Endothelial cell of umbilical vein (primary cell): ENCODE data around the gene EML6. TPM values are rescaled to one million over a fixed set of nuclear protein-coding genes. Genes with fewer than 3 reads are reported as not detected.

Experiments
- BruUV-seq: library from RNA; stranded (reverse); fragments of 400-500 nt; replicated peaks from 2 replicates; lab custom pipeline; 2021; lab: Mats Ljungman, UMichigan
- CTCF ChIA-PET: fragments of 300-600, 350-600 bp; sonication (Branson Sonifier 250); formaldehyde crosslinking; loops from one replicate; lab custom pipeline; 2021; ENCODE audit warnings: antibody characterized with exemption, inconsistent platforms; lab: Charles Lee
- POLR2A ChIA-PET: fragments of 300-600, 350-600 bp; sonication (Branson Sonifier 250); formaldehyde crosslinking; loops from one replicate; lab custom pipeline; 2021; ENCODE audit warnings: antibody characterized with exemption, inconsistent platforms; lab: Charles Lee
- DNase-seq: peaks from one replicate; pipeline ENCODE4 v3.0.0-alpha.2; 2011; ENCODE audit warnings: low read depth, low spot score
- FAIRE-seq: peaks from 2 replicates; lab custom pipeline; 2011; peaks lifted over from hg19 to GRCh38; lab: Jason Lieb, UNC
- H2AFZ ChIP-seq: 2 replicates; pipeline ENCODE4 v1.6.0; 2012; ENCODE audit warnings: low read depth, low read length, control low read depth, inconsistent platforms
- H3K27ac ChIP-seq: 2 replicates; pipeline ENCODE4 v1.5.1; 2011; ENCODE audit warnings: low read depth, mild to moderate bottlenecking, control low read depth, low read length, moderate library complexity; ENCODE audit not compliant: insufficient read depth
- H3K27me3 ChIP-seq, 2 experiments: 2 replicates each; pipeline versions ENCODE4 v1.6.0 to v1.6.1; 2011; ENCODE audit warnings: low read length in 2 of 2, mixed read lengths in 1 of 2; ENCODE audit not compliant: control insufficient read depth in 2 of 2, insufficient read depth in 2 of 2
- H3K36me3 ChIP-seq, 2 experiments: 2 replicates in 1 of 2; 3 replicates in 1 of 2; pipeline ENCODE4 v1.5.1; 2011; ENCODE audit warnings: low read length in 2 of 2, mild to moderate bottlenecking in 1 of 2, moderate library complexity in 1 of 2; ENCODE audit not compliant: control insufficient read depth in 2 of 2, insufficient read depth in 2 of 2; ENCODE audit errors: extremely low read depth in 1 of 2
- H3K4me1 ChIP-seq: 3 replicates; pipeline ENCODE4 v1.5.1; 2011; ENCODE audit warnings: mild to moderate bottlenecking, low read length; ENCODE audit not compliant: control insufficient read depth, insufficient read depth; ENCODE audit errors: extremely low read depth
- H3K4me2 ChIP-seq: 2 replicates; pipeline ENCODE4 v1.6.1; 2011; ENCODE audit warnings: low read length, control low read depth, mixed read lengths; ENCODE audit not compliant: insufficient read depth
- H3K4me3 ChIP-seq, 3 experiments: fragments of 200-600 bp in 1 of 3; sonication (generic), shearing (Covaris generic) in 1 of 3; replicated peaks in 1 of 3; 2 replicates each; pipeline ENCODE4 v1.5.1; 2011 to 2016; ENCODE audit warnings: control low read depth in 3 of 3, low read length in 3 of 3, mild to moderate bottlenecking in 2 of 3, inconsistent platforms in 1 of 3, low read depth in 1 of 3, moderate library complexity in 1 of 3; ENCODE audit not compliant: insufficient read depth in 1 of 3
- H3K79me2 ChIP-seq: 2 replicates; pipeline ENCODE4 v1.6.0; 2012; ENCODE audit warnings: low read length, inconsistent platforms; ENCODE audit not compliant: control insufficient read depth, insufficient read depth
- H3K9ac ChIP-seq: replicated peaks from 2 replicates; pipeline ENCODE3; 2011; ENCODE audit warnings: low read length, control low read depth; ENCODE audit not compliant: insufficient read depth; ENCODE audit errors: extremely low read depth
- H3K9me1 ChIP-seq: replicated peaks from 3 replicates; pipeline ENCODE4 v1.6.0; 2011; ENCODE audit warnings: mild to moderate bottlenecking, low read length; ENCODE audit not compliant: control insufficient read depth, insufficient read depth; ENCODE audit errors: extremely low read depth
- H3K9me3 ChIP-seq: replicated peaks from 2 replicates; pipeline ENCODE4 v1.5.1; 2012; ENCODE audit warnings: low read length, inconsistent platforms; ENCODE audit not compliant: control insufficient read depth, insufficient read depth
- H4K20me1 ChIP-seq: replicated peaks from 2 replicates; pipeline ENCODE3; 2011; ENCODE audit warnings: mild to moderate bottlenecking, low read length; ENCODE audit not compliant: control insufficient read depth, insufficient read depth; ENCODE audit errors: extremely low read depth
- CTCF ChIP-seq, 2 donors: IDR thresholded peaks; 1 replicate in 1 of 2; 2 replicates in 1 of 2; pipeline ENCODE4 v1.5.1; 2011; ENCODE audit warnings: low read length in 2 of 2, mild to moderate bottlenecking in 2 of 2, moderate library complexity in 2 of 2, control low read depth in 1 of 2, inconsistent platforms in 1 of 2, low read depth in 1 of 2; ENCODE audit not compliant: insufficient read depth in 1 of 2; ENCODE audit errors: extremely low read depth in 1 of 2
- EZH2 ChIP-seq: IDR thresholded peaks from 2 replicates; pipeline ENCODE4 v1.6.1; 2012; ENCODE audit warnings: borderline replicate concordance, low read depth, mild to moderate bottlenecking, moderate library complexity, low read length, inconsistent platforms; ENCODE audit not compliant: severe bottlenecking
- FOS ChIP-seq: IDR thresholded peaks from 2 replicates; pipeline ENCODE4 v1.6.1; 2011; ENCODE audit warnings: mild to moderate bottlenecking, low read length, moderate library complexity, borderline replicate concordance; ENCODE audit not compliant: insufficient read depth
- GATA2 ChIP-seq: IDR thresholded peaks from 2 replicates; pipeline ENCODE4 v1.7.0; 2011; ENCODE audit warnings: low read depth, mild to moderate bottlenecking, moderate library complexity, mixed read lengths, low read length; ENCODE audit not compliant: insufficient read length, insufficient read depth
- JUN ChIP-seq: IDR thresholded peaks from 2 replicates; pipeline ENCODE4 v1.6.1; 2011; ENCODE audit warnings: borderline replicate concordance, low read depth; ENCODE audit not compliant: insufficient read length, insufficient read depth
- MAX ChIP-seq: IDR thresholded peaks from 2 replicates; pipeline ENCODE4 v1.6.1; 2011; ENCODE audit not compliant: insufficient read depth, insufficient read length
- MYC ChIP-seq: IDR thresholded peaks from one replicate; pipeline ENCODE4 v1.6.1; 2011; ENCODE audit warnings: mild to moderate bottlenecking, low read depth, low read length
- POLR2A ChIP-seq: IDR thresholded peaks from 2 replicates; pipeline ENCODE4 v1.6.1; 2012; ENCODE audit warnings: low read depth, mild to moderate bottlenecking, control low read depth, low read length
- POLR2AphosphoS5 ChIP-seq: IDR thresholded peaks from 2 replicates; pipeline ENCODE4 v1.6.1; 2012; ENCODE audit warnings: low read depth, mild to moderate bottlenecking, control low read depth, low read length, moderate library complexity; ENCODE audit not compliant: insufficient read depth
- dilution Hi-C: fragments of 300-500 bp; cut with MboI; formaldehyde crosslinking; loops from one replicate; pipeline ENCODE4 v1.15.0; 2019; ENCODE audit warnings: low sequenced_read_pairs; ENCODE audit not compliant: extremely low pct_ligation_motif_present
- intact Hi-C: fragments of 100-400 bp; cut with micrococcal nuclease; formaldehyde crosslinking; loops from one replicate; pipeline ENCODE4 v1.10.0; 2022
- polyA plus RNA-seq, 4 experiments: library from polyadenylated mRNA; depleted of rRNA in 3 of 4; stranded (reverse) in 3 of 4; unstranded in 1 of 4; fragments of >200 nt; gene quantifications; 2 replicates each; pipeline versions ENCODE4 v1.2.1 to v1.2.3, GENCODE V29; 2011 to 2012; ENCODE audit warnings: missing spikeins in 1 of 4
- total RNA-seq: library from RNA; stranded (reverse); gene quantifications from 2 replicates; pipeline ENCODE4 v1.2.3, GENCODE V29; 2021

The EML6 gene
- total and polyA plus RNA-seq, 2 donors (not counting 3 experiments of a cell fraction or from before 2014, with no cell fraction given): 0.79 to 2.1 TPM

GRCh38 chr2:54983345-54984220 is 260.1 kb downstream of the EML6 start:
- H3K4me1 ChIP-seq: peaks cover 22% of the 10 kb centered on the region
- ChIA-PET POLR2A (no interaction called here), CTCF (interaction anchor here (1.4 kb wide), 1 partner anchor 32 kb away, joined by 3 read pairs; no protein-coding TSS in a partner anchor)
- H3K27me3 ChIP-seq: no peaks in the 10 kb centered on the region
- H3K4me2 ChIP-seq: peak overlapping the region; percentile 35
- H3K27ac ChIP-seq: no peak overlapping the region
- no peaks in the 10 kb centered on the region for H3K9me1 ChIP-seq
- intact Hi-C loops: no loop called here
- H3K4me3 ChIP-seq: no peak overlapping the region
- TF ChIP-seq MYC (no peak), FOS (peak; percentile 72), JUN (peak; percentile 41), POLR2AphosphoS5 (peak; percentile 20)
- peaks cover 3 to 12% of the 10 kb centered on the region in 2 experiments for H3K36me3 ChIP-seq
- peaks cover 99% of the 10 kb centered on the region for H3K79me2 ChIP-seq
- no TSS peak for BruUV-seq
- H2AFZ ChIP-seq: no peak overlapping the region
- dilution Hi-C loops: no loop called here
- H3K9me3 ChIP-seq: no peaks in the 10 kb centered on the region
- no peak overlapping the region for H3K9ac ChIP-seq
- peak; percentile 39 for DNase-seq
- FAIRE-seq: no peak
- peaks cover 11% of the 10 kb centered on the region for H4K20me1 ChIP-seq

GRCh38 chr2:54984476-54984875 is 261.0 kb downstream of the EML6 start:
- ChIA-PET CTCF (interaction anchor here (1.4 kb wide), 2 partner anchors 31 to 84 kb away, joined by 3 read pairs; no protein-coding TSS in a partner anchor), POLR2A (no interaction called here)

More at GRCh38 chr2:54984476-54984875, 261.0 kb downstream of the EML6 start:
- peaks cover 19% of the 10 kb centered on the region for H4K20me1 ChIP-seq
- H3K9me1 ChIP-seq: no peaks in the 10 kb centered on the region
- peaks cover 3 to 15% of the 10 kb centered on the region in 2 experiments for H3K36me3 ChIP-seq
- no peak overlapping the region for H3K9ac ChIP-seq
- H3K79me2 ChIP-seq: peaks cover 99% of the 10 kb centered on the region
- H3K9me3 ChIP-seq: no peaks in the 10 kb centered on the region
- H3K27me3 ChIP-seq: no peaks in the 10 kb centered on the region
- intact Hi-C loops (no loop called here), dilution Hi-C loops (no loop called here)
- no TSS peak for BruUV-seq
- peaks cover 22% of the 10 kb centered on the region for H3K4me1 ChIP-seq
- no peak overlapping the region for H3K27ac ChIP-seq
- no peak overlapping the region for H3K4me3 ChIP-seq
- peak overlapping the region; percentile 35 for H3K4me2 ChIP-seq
- no peak overlapping the region for H2AFZ ChIP-seq
- no peak for DNase-seq
- no peak for FAIRE-seq
- TF ChIP-seq POLR2AphosphoS5 (no peak), EZH2 (no peak), FOS (no peak), GATA2 (no peak), POLR2A (no peak), MYC (no peak), CTCF (IDR thresholded peaks at IDR 0.05; ENCODE audit: extremely low read depth in 1 of 2, insufficient read depth in 1 of 2, low read depth in 1 of 2, low read length in 2 of 2) (no peak), JUN (no peak), MAX (no peak)
